Measurements from ENCODE around the gene ABCC12. TPM values are rescaled to one million over a fixed set of nuclear protein-coding genes. Genes with fewer than 3 reads are reported as not detected.

The ABCC12 gene
- polyA plus RNA-seq, 2 of the 4 experiments (the other 2 are of a cell fraction): 0.23 TPM; not detected in 1

GRCh38 chr16:48121276-48121675 lies 34.5 kb downstream of the ABCC12 start:
- no peaks in the 10 kb centered on the region for H3K9me3 ChIP-seq
- H3K4me3 ChIP-seq: no peak overlapping the region
- TF ChIP-seq HEYL (CRISPR knock-in tag; IDR thresholded peaks at IDR 0.05): no peak
- TF ChIP-seq PBX3 (IDR thresholded peaks at IDR 0.05): no peak
- no peak for TF ChIP-seq RAD21 (conservative IDR thresholded peaks at IDR 0.05 in 1 of 2, IDR thresholded peaks at IDR 0.05 in 1 of 2)
- no peak for TF ChIP-seq HDAC2 (IDR thresholded peaks at IDR 0.05)
- no peak for TF ChIP-seq KDM1A (IDR thresholded peaks at IDR 0.05; ENCODE audit: low read depth)
- TF ChIP-seq ESRRA (IDR thresholded peaks at IDR 0.05; ENCODE audit: borderline replicate concordance, low read length): no peak
- TF ChIP-seq SMC3 (IDR thresholded peaks at IDR 0.05): no peak
- TF ChIP-seq CTCF (IDR thresholded peaks at IDR 0.05): no peak
- no peak for TF ChIP-seq ATOH8 (CRISPR knock-in tag; IDR thresholded peaks at IDR 0.05; ENCODE audit: low read depth)
- no peak for TF ChIP-seq EP300 (IDR thresholded peaks at IDR 0.05)
- TF ChIP-seq BHLHE40 (IDR thresholded peaks at IDR 0.05; ENCODE audit: low read depth, low read length): no peak
- TF ChIP-seq E2F6 (IDR thresholded peaks at IDR 0.05; ENCODE audit: borderline replicate concordance, low read depth): no peak
- TF ChIP-seq MAX (IDR thresholded peaks at IDR 0.05): no peak
- no peak for TF ChIP-seq FOXS1 (CRISPR knock-in tag; IDR thresholded peaks at IDR 0.05)
- TF ChIP-seq HMGXB4 (CRISPR knock-in tag; IDR thresholded peaks at IDR 0.05; ENCODE audit: borderline replicate concordance): no peak
- TF ChIP-seq CHD4 (IDR thresholded peaks at IDR 0.05; ENCODE audit: borderline replicate concordance): no peak
- no peak for TF ChIP-seq MYC (IDR thresholded peaks at IDR 0.05; ENCODE audit: borderline replicate concordance, low read length)
- no peak for TF ChIP-seq NPAS2 (CRISPR knock-in tag; IDR thresholded peaks at IDR 0.05; ENCODE audit: borderline replicate concordance)
- TF ChIP-seq MAFK (IDR thresholded peaks at IDR 0.05; ENCODE audit: partially characterized antibody): no peak
- no peak overlapping the region for H3K4me2 ChIP-seq
- ATAC-seq (no peak), DNase-seq (ENCODE audit: low read depth in 1 of 2, low spot score in 1 of 2) (no peak), FAIRE-seq (no peak)
- H3K27ac ChIP-seq: peak overlapping the region; percentile 89 to 90; a peak in 5 of 6 replicates
- 88% methylated on average over 5 of the region's 5 CpGs for WGBS (ENCODE audit: missing lambda C conversion rate)
- POLR2A ChIA-PET: no interaction called here
- H3K4me1 ChIP-seq: peaks cover 40% of the 10 kb centered on the region
- CTCF ChIA-PET: interaction anchor here (1.5 kb wide), 1 partner anchor 34 kb away, joined by 4 read pairs; no protein-coding TSS in a partner anchor

GRCh38 chr16:48118841-48119240 lies 37.0 kb downstream of the ABCC12 start:
- DNase-seq (ENCODE audit: low read depth in 1 of 2, low spot score in 1 of 2) (no peak), FAIRE-seq (no peak), ATAC-seq (no peak)
- peak overlapping the region; percentile 29 to 67; a peak in 4 of 6 replicates for H3K27ac ChIP-seq
- ChIA-PET CTCF (interaction anchor here (1.3 to 2.3 kb wide), 3 partner anchors 17 to 41 kb away, joined by 3 to 7 read pairs (median 4); no protein-coding TSS in a partner anchor), POLR2A (no interaction called here)
- no peak overlapping the region for H3K4me3 ChIP-seq
- no peak overlapping the region for H3K4me2 ChIP-seq
- 100% methylated on average over 2 of the region's 2 CpGs for WGBS (ENCODE audit: missing lambda C conversion rate)
- H3K9me3 ChIP-seq: no peaks in the 10 kb centered on the region
- peaks cover 24% of the 10 kb centered on the region for H3K4me1 ChIP-seq
- TF ChIP-seq HOXB5 (CRISPR knock-in tag; IDR thresholded peaks at IDR 0.05): no peak
- no peak for TF ChIP-seq KDM5A (IDR thresholded peaks at IDR 0.05)
- TF ChIP-seq BCL3 (IDR thresholded peaks at IDR 0.05): no peak
- TF ChIP-seq RCOR1 (IDR thresholded peaks at IDR 0.05; ENCODE audit: low read depth, low read length): no peak
- no peak for TF ChIP-seq KDM1A (IDR thresholded peaks at IDR 0.05; ENCODE audit: low read depth)
- TF ChIP-seq HOXB13 (CRISPR knock-in tag; IDR thresholded peaks at IDR 0.05; ENCODE audit: low read depth): no peak
- no peak for TF ChIP-seq HMGXB4 (CRISPR knock-in tag; IDR thresholded peaks at IDR 0.05; ENCODE audit: borderline replicate concordance)
- no peak for TF ChIP-seq NFE2L2 (conservative IDR thresholded peaks at IDR 0.05; ENCODE audit: low read length)
- no peak for TF ChIP-seq ZFP36 (IDR thresholded peaks at IDR 0.05; ENCODE audit: borderline replicate concordance, partially characterized antibody)
- TF ChIP-seq MAZ (IDR thresholded peaks at IDR 0.05; ENCODE audit: borderline replicate concordance, low read depth, low read length): no peak
- TF ChIP-seq CBX2 (IDR thresholded peaks at IDR 0.05; ENCODE audit: borderline replicate concordance, low read depth): no peak
- no peak for TF ChIP-seq HDAC2 (IDR thresholded peaks at IDR 0.05)
- TF ChIP-seq MAFK (IDR thresholded peaks at IDR 0.05; ENCODE audit: partially characterized antibody): no peak
- no peak for TF ChIP-seq MYC (IDR thresholded peaks at IDR 0.05; ENCODE audit: borderline replicate concordance, low read length)

Measured in A549 (cell line).